ENCODE data around the gene NHS.

DNA sequence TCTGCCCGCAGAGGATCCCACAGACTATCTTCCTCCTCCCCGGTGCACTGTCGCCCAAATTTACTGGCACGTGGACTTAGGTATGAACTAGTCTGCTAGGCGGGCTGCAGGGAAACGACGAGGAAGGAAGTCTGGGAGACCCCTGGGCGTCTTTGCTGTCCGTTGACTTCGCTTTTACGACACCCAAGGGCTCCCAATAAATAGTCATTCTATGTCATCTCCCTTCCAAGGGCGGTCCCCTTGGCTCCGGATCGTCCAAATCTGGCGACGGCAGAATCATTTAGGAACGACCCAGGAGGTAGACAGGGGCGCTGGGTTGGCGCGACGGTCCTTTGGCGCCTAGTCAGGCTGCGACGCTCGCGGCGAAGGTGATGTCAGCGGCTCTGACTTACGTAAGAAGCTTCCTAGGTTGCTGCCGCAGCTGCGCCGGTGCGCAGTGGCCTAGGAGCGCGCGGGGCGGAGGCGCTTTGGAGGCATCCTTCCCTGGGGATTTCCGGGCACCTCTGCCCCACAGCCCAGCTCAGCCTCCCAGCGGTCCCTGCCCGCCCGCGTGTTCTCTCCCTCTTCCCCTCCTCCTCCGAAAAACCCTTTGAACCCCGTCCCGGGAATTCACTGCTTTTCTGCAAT, 2.2 kb downstream of the NHS start:
- TF ChIP-seq, protein P1, sequence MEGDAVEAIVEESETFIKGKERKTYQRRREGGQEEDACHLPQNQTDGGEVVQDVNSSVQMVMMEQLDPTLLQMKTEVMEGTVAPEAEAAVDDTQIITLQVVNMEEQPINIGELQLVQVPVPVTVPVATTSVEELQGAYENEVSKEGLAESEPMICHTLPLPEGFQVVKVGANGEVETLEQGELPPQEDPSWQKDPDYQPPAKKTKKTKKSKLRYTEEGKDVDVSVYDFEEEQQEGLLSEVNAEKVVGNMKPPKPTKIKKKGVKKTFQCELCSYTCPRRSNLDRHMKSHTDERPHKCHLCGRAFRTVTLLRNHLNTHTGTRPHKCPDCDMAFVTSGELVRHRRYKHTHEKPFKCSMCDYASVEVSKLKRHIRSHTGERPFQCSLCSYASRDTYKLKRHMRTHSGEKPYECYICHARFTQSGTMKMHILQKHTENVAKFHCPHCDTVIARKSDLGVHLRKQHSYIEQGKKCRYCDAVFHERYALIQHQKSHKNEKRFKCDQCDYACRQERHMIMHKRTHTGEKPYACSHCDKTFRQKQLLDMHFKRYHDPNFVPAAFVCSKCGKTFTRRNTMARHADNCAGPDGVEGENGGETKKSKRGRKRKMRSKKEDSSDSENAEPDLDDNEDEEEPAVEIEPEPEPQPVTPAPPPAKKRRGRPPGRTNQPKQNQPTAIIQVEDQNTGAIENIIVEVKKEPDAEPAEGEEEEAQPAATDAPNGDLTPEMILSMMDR (IDR thresholded peaks at IDR 0.05): no peak
- TF ChIP-seq RFX5 (IDR thresholded peaks at IDR 0.05): no peak
- TF ChIP-seq CHD4 (IDR thresholded peaks at IDR 0.05; ENCODE audit: borderline replicate concordance): no peak
- peak; percentile 4; the same call in 1 of the 3 replicates for TF ChIP-seq SMC3 (IDR thresholded peaks at IDR 0.05)
- TF ChIP-seq POLR2A (IDR thresholded peaks at IDR 0.05; ENCODE audit: low read length): no peak
- no peak for TF ChIP-seq HOXB13 (CRISPR knock-in tag; IDR thresholded peaks at IDR 0.05; ENCODE audit: low read depth)
- no peak for TF ChIP-seq ESRRA (IDR thresholded peaks at IDR 0.05; ENCODE audit: borderline replicate concordance, low read length)
- TF ChIP-seq TFCP2L1 (CRISPR knock-in tag; IDR thresholded peaks at IDR 0.05): no peak
- no peak for TF ChIP-seq CHD2 (IDR thresholded peaks at IDR 0.05; ENCODE audit: low read length, partially characterized antibody)
- TF ChIP-seq, protein P2, sequence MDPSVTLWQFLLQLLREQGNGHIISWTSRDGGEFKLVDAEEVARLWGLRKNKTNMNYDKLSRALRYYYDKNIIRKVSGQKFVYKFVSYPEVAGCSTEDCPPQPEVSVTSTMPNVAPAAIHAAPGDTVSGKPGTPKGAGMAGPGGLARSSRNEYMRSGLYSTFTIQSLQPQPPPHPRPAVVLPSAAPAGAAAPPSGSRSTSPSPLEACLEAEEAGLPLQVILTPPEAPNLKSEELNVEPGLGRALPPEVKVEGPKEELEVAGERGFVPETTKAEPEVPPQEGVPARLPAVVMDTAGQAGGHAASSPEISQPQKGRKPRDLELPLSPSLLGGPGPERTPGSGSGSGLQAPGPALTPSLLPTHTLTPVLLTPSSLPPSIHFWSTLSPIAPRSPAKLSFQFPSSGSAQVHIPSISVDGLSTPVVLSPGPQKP (IDR thresholded peaks at IDR 0.05; ENCODE audit: low read depth, low read length): no peak

Measured in A549 (cell line).